Measurements from ENCODE around the gene ACAA1. TPM values are rescaled to one million over a fixed set of nuclear protein-coding genes. Genes with fewer than 3 reads are reported as not detected.

The ACAA1 gene
- total RNA-seq, 2 donors from 2014 or later = 67.5 to 82.8 TPM

DNA sequence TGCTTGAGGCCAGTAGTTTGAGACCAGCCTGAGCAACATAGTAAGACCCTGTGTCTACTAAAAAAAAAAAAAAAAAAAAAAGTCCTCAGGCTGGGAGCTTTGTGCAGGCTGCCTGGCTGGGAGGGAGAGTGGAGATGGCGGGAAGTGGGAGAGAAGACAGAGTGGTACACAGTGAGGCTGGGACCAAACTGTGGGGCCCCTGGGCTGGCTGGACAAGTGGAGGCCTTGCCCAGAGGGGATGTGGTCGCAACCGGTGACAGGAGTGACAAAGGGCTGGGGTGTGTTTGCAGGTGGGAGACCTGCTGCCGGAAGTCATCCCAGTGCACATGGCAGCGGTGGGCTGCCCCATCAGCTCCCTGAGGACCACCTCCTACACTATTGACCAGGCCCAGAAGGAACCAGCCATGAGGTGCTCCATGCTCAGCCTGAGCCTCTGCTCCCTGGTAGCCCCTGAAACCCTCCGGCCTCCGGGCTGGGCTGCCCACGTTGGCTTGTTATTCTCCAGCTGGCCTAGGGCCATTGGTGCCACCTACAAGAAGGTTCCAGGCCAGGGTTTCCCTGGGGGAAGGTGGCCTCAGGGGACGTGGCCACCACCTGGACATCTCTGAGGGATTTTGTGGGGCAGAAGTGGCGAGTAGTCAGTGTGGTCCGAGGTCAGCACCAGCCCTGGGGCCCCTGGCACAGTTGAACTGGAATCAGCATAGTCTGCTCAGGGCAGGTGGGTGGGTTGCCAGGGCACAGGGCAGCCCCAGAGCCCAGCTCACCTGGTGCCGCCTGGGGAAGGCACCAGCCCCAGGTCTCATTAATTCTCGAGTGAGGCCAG, 22.7 kb downstream of the ACAA1 start:
- Mint-ChIP-seq H3K9me3 (no peaks in the 10 kb centered on the region), H3K36me3 (ENCODE audit: low read depth) (no peaks in the 10 kb centered on the region), H3K4me3 (no peak overlapping the region), H3K4me1 (no peaks in the 10 kb centered on the region), H3K27me3 (no peaks in the 10 kb centered on the region), H3K27ac (no peak overlapping the region)
- no peak for ATAC-seq (replicated peaks)

DNA sequence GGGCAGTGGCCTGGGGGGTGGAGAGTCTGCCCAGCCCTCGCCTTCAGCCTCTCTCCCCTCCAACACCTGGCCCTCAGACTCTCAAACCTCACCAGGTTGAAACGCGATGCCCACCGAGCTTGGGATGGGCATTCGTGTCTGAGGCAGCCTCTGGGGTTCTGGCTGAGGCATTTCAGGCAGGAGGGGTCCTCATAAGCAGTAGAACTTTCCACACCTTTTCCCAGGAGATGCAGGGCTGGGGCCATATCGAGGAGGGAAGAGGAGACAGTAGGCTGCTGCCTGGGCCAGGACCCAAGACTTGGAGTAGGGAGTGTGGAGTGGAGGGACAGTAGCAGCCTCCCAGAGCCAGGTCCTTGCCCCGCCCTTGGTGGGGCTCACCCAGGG, 24.6 kb downstream of the ACAA1 start:
- Mint-ChIP-seq H3K9me3 (no peaks in the 10 kb centered on the region), H3K27me3 (no peaks in the 10 kb centered on the region), H3K36me3 (ENCODE audit: low read depth) (no peaks in the 10 kb centered on the region), H3K4me3 (no peak overlapping the region), H3K4me1 (no peaks in the 10 kb centered on the region), H3K27ac (no peak overlapping the region)
- ATAC-seq (replicated peaks) = no peak

GRCh38 chr3:38111696-38112377, 25.1 kb downstream of the ACAA1 start:
- Mint-ChIP-seq H3K4me1 (no peaks in the 10 kb centered on the region), H3K27me3 (no peaks in the 10 kb centered on the region), H3K36me3 (ENCODE audit: low read depth) (no peaks in the 10 kb centered on the region), H3K4me3 (no peak overlapping the region), H3K9me3 (no peaks in the 10 kb centered on the region), H3K27ac (no peak overlapping the region)
- ATAC-seq (replicated peaks) = no peak

DNA sequence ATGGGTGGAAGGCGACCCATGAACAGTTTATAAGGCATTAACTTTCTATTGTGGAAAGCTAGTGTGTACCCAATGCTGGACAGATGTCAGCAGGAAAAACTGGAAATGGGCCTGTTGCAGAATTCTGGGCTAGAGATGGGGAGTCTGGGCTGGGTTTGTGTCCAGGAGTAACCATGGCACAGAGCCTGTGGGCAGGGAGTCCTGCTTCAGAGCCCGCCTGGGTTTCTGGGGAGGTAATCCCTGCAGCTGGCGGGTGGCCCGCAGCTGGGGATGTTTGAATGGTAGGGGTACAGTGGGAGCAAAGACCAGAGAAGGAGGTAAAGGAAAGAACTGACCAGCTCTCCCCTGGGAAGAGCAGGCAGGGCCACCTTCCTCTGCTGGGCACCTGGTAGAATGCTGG, 25.7 kb downstream of the ACAA1 start:
- no peaks in the 10 kb centered on the region for H3K36me3 Mint-ChIP-seq (ENCODE audit: low read depth)
- ATAC-seq (replicated peaks) = no peak
- no peaks in the 10 kb centered on the region for H3K9me3 Mint-ChIP-seq
- no peaks in the 10 kb centered on the region for H3K27me3 Mint-ChIP-seq
- no peak overlapping the region for H3K4me3 Mint-ChIP-seq
- no peak overlapping the region for H3K27ac Mint-ChIP-seq
- no peaks in the 10 kb centered on the region for H3K4me1 Mint-ChIP-seq

GRCh38 chr3:38110314-38111050, 26.4 kb downstream of the ACAA1 start:
- Mint-ChIP-seq H3K27me3 (no peaks in the 10 kb centered on the region), H3K9me3 (no peaks in the 10 kb centered on the region), H3K27ac (no peak overlapping the region), H3K4me1 (no peaks in the 10 kb centered on the region), H3K4me3 (no peak overlapping the region), H3K36me3 (ENCODE audit: low read depth) (no peaks in the 10 kb centered on the region)
- ATAC-seq (replicated peaks) = no peak

GRCh38 chr3:38109580-38110313, 27.2 kb downstream of the ACAA1 start:
- Mint-ChIP-seq H3K4me3 (no peak overlapping the region), H3K27ac (no peak overlapping the region), H3K27me3 (no peaks in the 10 kb centered on the region), H3K36me3 (ENCODE audit: low read depth) (no peaks in the 10 kb centered on the region), H3K4me1 (no peaks in the 10 kb centered on the region), H3K9me3 (no peaks in the 10 kb centered on the region)
- no peak for ATAC-seq (replicated peaks)

- H3K9me3 Mint-ChIP-seq = no peaks in the 10 kb centered on the region
- no peaks in the 10 kb centered on the region for H3K27me3 Mint-ChIP-seq
- H3K27ac Mint-ChIP-seq = no peak overlapping the region
- no peak overlapping the region for H3K4me3 Mint-ChIP-seq
- H3K4me1 Mint-ChIP-seq = no peaks in the 10 kb centered on the region
- ATAC-seq (replicated peaks) = no peak
- no peaks in the 10 kb centered on the region for H3K36me3 Mint-ChIP-seq (ENCODE audit: low read depth)
Observed at GRCh38 chr3:38108649-38109579, 28.0 kb downstream of the ACAA1 start.

GRCh38 chr3:38107911-38108648, 28.8 kb downstream of the ACAA1 start:
- Mint-ChIP-seq H3K36me3 (ENCODE audit: low read depth) (no peaks in the 10 kb centered on the region), H3K4me1 (no peaks in the 10 kb centered on the region), H3K9me3 (no peaks in the 10 kb centered on the region), H3K27ac (no peak overlapping the region), H3K4me3 (no peak overlapping the region), H3K27me3 (no peaks in the 10 kb centered on the region)
- ATAC-seq (replicated peaks) = no peak

GRCh38 chr3:38105525-38105924, 31.4 kb downstream of the ACAA1 start:
- ATAC-seq (replicated peaks) = no peak
- H3K36me3 Mint-ChIP-seq (ENCODE audit: low read depth) = no peaks in the 10 kb centered on the region
- H3K27me3 Mint-ChIP-seq = no peaks in the 10 kb centered on the region
- no peaks in the 10 kb centered on the region for H3K4me1 Mint-ChIP-seq
- no peaks in the 10 kb centered on the region for H3K9me3 Mint-ChIP-seq
- H3K4me3 Mint-ChIP-seq = no peak overlapping the region
- H3K27ac Mint-ChIP-seq = no peak overlapping the region

GRCh38 chr3:38102444-38102814, 34.5 kb downstream of the ACAA1 start:
- ATAC-seq (replicated peaks) = no peak
- Mint-ChIP-seq H3K9me3 (no peaks in the 10 kb centered on the region), H3K36me3 (ENCODE audit: low read depth) (no peaks in the 10 kb centered on the region), H3K27me3 (no peaks in the 10 kb centered on the region), H3K4me1 (no peaks in the 10 kb centered on the region), H3K27ac (no peak overlapping the region), H3K4me3 (no peak overlapping the region)

- H3K27ac Mint-ChIP-seq = no peak overlapping the region
- no peak overlapping the region for H3K4me3 Mint-ChIP-seq
Observed at GRCh38 chr3:38101811-38102443, 35.0 kb downstream of the ACAA1 start.

GRCh38 chr3:38100498-38100897, 36.4 kb downstream of the ACAA1 start:
- no peaks in the 10 kb centered on the region for H3K4me1 Mint-ChIP-seq
- H3K27me3 Mint-ChIP-seq = no peaks in the 10 kb centered on the region
- no peaks in the 10 kb centered on the region for H3K9me3 Mint-ChIP-seq
- no peak for ATAC-seq (replicated peaks)
- H3K4me3 Mint-ChIP-seq = no peak overlapping the region
- no peaks in the 10 kb centered on the region for H3K36me3 Mint-ChIP-seq (ENCODE audit: low read depth)
- H3K27ac Mint-ChIP-seq = no peak overlapping the region

More at GRCh38 chr3:38101811-38102443, 35.0 kb downstream of the ACAA1 start:
- Mint-ChIP-seq H3K27me3 (no peaks in the 10 kb centered on the region), H3K4me1 (no peaks in the 10 kb centered on the region), H3K36me3 (ENCODE audit: low read depth) (no peaks in the 10 kb centered on the region), H3K9me3 (no peaks in the 10 kb centered on the region)
- no peak for ATAC-seq (replicated peaks)

- no peak for ATAC-seq (replicated peaks)
- Mint-ChIP-seq H3K4me3 (no peak overlapping the region), H3K27ac (no peak overlapping the region), H3K36me3 (ENCODE audit: low read depth) (no peaks in the 10 kb centered on the region), H3K27me3 (no peaks in the 10 kb centered on the region), H3K9me3 (no peaks in the 10 kb centered on the region), H3K4me1 (no peaks in the 10 kb centered on the region)
Observed at GRCh38 chr3:38099518-38099917, 37.4 kb downstream of the ACAA1 start.
